ENCODE data around the gene SHLD1. TPM values are rescaled to one million over a fixed set of nuclear protein-coding genes. Genes with fewer than 3 reads are reported as not detected.

The SHLD1 gene
- total and polyA plus RNA-seq, 4 donors = 6.2 to 9.0 (median 8.6) TPM

GRCh38 chr20:5827098-5827853 is 77.1 kb downstream of the SHLD1 start:
- 93% methylated on average over 11 of the region's 15 CpGs for WGBS (ENCODE audit: insufficient coverage)
- Histone ChIP-seq H3K27me3 (ENCODE audit: control insufficient read depth, insufficient read depth, low read length) (no peaks in the 10 kb centered on the region), H3K36me3 (ENCODE audit: control insufficient read depth, insufficient read depth, low read length) (peaks cover 6% of the 10 kb centered on the region), H3K9me3 (ENCODE audit: control insufficient read depth, insufficient read depth, low read length) (no peaks in the 10 kb centered on the region), H3K4me3 (ENCODE audit: low read depth, low read length) (no peak overlapping the region), H3K27ac (ENCODE audit: low read depth, low read length) (no peak overlapping the region), H3K4me1 (ENCODE audit: control insufficient read depth, insufficient read depth, low read length) (peaks cover 3% of the 10 kb centered on the region)
- DNase-seq (ENCODE audit: low read depth in 4 of 6, low spot score in 6 of 6) = no peak

GRCh38 chr20:5827861-5828260 is 77.7 kb downstream of the SHLD1 start:
- Histone ChIP-seq H3K36me3 (ENCODE audit: control insufficient read depth, insufficient read depth, low read length) (peaks cover 6% of the 10 kb centered on the region), H3K27ac (ENCODE audit: low read depth, low read length) (no peak overlapping the region)
- WGBS (ENCODE audit: insufficient coverage) = no CpG with 5 or more reads among the region's 1 CpG

GRCh38 chr20:5829241-5829809 is 79.1 kb downstream of the SHLD1 start:
- H3K27me3 ChIP-seq (ENCODE audit: control insufficient read depth, insufficient read depth, low read length) = no peaks in the 10 kb centered on the region
- H3K9me3 ChIP-seq (ENCODE audit: control insufficient read depth, insufficient read depth, low read length) = no peaks in the 10 kb centered on the region
- peaks cover 6% of the 10 kb centered on the region for H3K36me3 ChIP-seq (ENCODE audit: control insufficient read depth, insufficient read depth, low read length)
- H3K4me1 ChIP-seq (ENCODE audit: control insufficient read depth, insufficient read depth, low read length) = peaks cover 3% of the 10 kb centered on the region
- H3K27ac ChIP-seq (ENCODE audit: low read depth, low read length) = no peak overlapping the region
- H3K4me3 ChIP-seq (ENCODE audit: low read depth, low read length) = no peak overlapping the region
- DNase-seq (ENCODE audit: low read depth in 4 of 6, low spot score in 6 of 6) = no peak
- WGBS (ENCODE audit: insufficient coverage) = no CpG with 5 or more reads among the region's 3 CpGs

More at GRCh38 chr20:5827861-5828260, 77.7 kb downstream of the SHLD1 start:
- Histone ChIP-seq H3K4me1 (ENCODE audit: control insufficient read depth, insufficient read depth, low read length) (peaks cover 3% of the 10 kb centered on the region), H3K9me3 (ENCODE audit: control insufficient read depth, insufficient read depth, low read length) (no peaks in the 10 kb centered on the region), H3K4me3 (ENCODE audit: low read depth, low read length) (no peak overlapping the region), H3K27me3 (ENCODE audit: control insufficient read depth, insufficient read depth, low read length) (no peaks in the 10 kb centered on the region)
- DNase-seq (ENCODE audit: low read depth in 4 of 6, low spot score in 6 of 6) = no peak

- no peaks in the 10 kb centered on the region for H3K9me3 ChIP-seq (ENCODE audit: control insufficient read depth, insufficient read depth, low read length)
- no peaks in the 10 kb centered on the region for H3K27me3 ChIP-seq (ENCODE audit: control insufficient read depth, insufficient read depth, low read length)
- H3K4me1 ChIP-seq (ENCODE audit: control insufficient read depth, insufficient read depth, low read length) = peaks cover 8% of the 10 kb centered on the region
- no peak overlapping the region for H3K4me3 ChIP-seq (ENCODE audit: low read depth, low read length)
- H3K36me3 ChIP-seq (ENCODE audit: control insufficient read depth, insufficient read depth, low read length) = peaks cover 6% of the 10 kb centered on the region
- 84% methylated on average over 9 of the region's 12 CpGs for WGBS (ENCODE audit: insufficient coverage)
- no peak overlapping the region for H3K27ac ChIP-seq (ENCODE audit: low read depth, low read length)
- no peak for DNase-seq (ENCODE audit: low read depth in 4 of 6, low spot score in 6 of 6)
Measured at GRCh38 chr20:5831539-5832237, 81.5 kb downstream of the SHLD1 start.

- no peak overlapping the region for H3K27ac ChIP-seq (ENCODE audit: low read depth, low read length)
- WGBS (ENCODE audit: insufficient coverage) = 87% methylated on average over 3 of the region's 6 CpGs
- H3K36me3 ChIP-seq (ENCODE audit: control insufficient read depth, insufficient read depth, low read length) = no peaks in the 10 kb centered on the region
Measured at GRCh38 chr20:5833309-5833941, 83.2 kb downstream of the SHLD1 start.

GRCh38 chr20:5834436-5835005 is 84.3 kb downstream of the SHLD1 start:
- DNase-seq (ENCODE audit: low read depth in 4 of 6, low spot score in 6 of 6) = no peak
- H3K4me1 ChIP-seq (ENCODE audit: control insufficient read depth, insufficient read depth, low read length) = peaks cover 6% of the 10 kb centered on the region
- no peaks in the 10 kb centered on the region for H3K27me3 ChIP-seq (ENCODE audit: control insufficient read depth, insufficient read depth, low read length)
- no peak overlapping the region for H3K27ac ChIP-seq (ENCODE audit: low read depth, low read length)
- H3K4me3 ChIP-seq (ENCODE audit: low read depth, low read length) = no peak overlapping the region
- no peaks in the 10 kb centered on the region for H3K9me3 ChIP-seq (ENCODE audit: control insufficient read depth, insufficient read depth, low read length)
- no peaks in the 10 kb centered on the region for H3K36me3 ChIP-seq (ENCODE audit: control insufficient read depth, insufficient read depth, low read length)

More at GRCh38 chr20:5833309-5833941, 83.2 kb downstream of the SHLD1 start:
- Histone ChIP-seq H3K4me1 (ENCODE audit: control insufficient read depth, insufficient read depth, low read length) (peaks cover 6% of the 10 kb centered on the region), H3K9me3 (ENCODE audit: control insufficient read depth, insufficient read depth, low read length) (no peaks in the 10 kb centered on the region), H3K27me3 (ENCODE audit: control insufficient read depth, insufficient read depth, low read length) (no peaks in the 10 kb centered on the region), H3K4me3 (ENCODE audit: low read depth, low read length) (no peak overlapping the region)
- DNase-seq (ENCODE audit: low read depth in 4 of 6, low spot score in 6 of 6) = no peak

GRCh38 chr20:5835321-5835821 is 85.2 kb downstream of the SHLD1 start:
- H3K9me3 ChIP-seq (ENCODE audit: control insufficient read depth, insufficient read depth, low read length) = no peaks in the 10 kb centered on the region
- H3K4me1 ChIP-seq (ENCODE audit: control insufficient read depth, insufficient read depth, low read length) = peaks cover 6% of the 10 kb centered on the region
- H3K36me3 ChIP-seq (ENCODE audit: control insufficient read depth, insufficient read depth, low read length) = no peaks in the 10 kb centered on the region
- WGBS (ENCODE audit: insufficient coverage) = 57% methylated on average over 2 of the region's 2 CpGs
- peak in 1 of 6 donors; percentile 51 for DNase-seq (ENCODE audit: low read depth in 4 of 6, low spot score in 6 of 6)
- no peak overlapping the region for H3K4me3 ChIP-seq (ENCODE audit: low read depth, low read length)
- no peaks in the 10 kb centered on the region for H3K27me3 ChIP-seq (ENCODE audit: control insufficient read depth, insufficient read depth, low read length)
- no peak overlapping the region for H3K27ac ChIP-seq (ENCODE audit: low read depth, low read length)

GRCh38 chr20:5835871-5836270 is 85.7 kb downstream of the SHLD1 start:
- H3K27me3 ChIP-seq (ENCODE audit: control insufficient read depth, insufficient read depth, low read length) = no peaks in the 10 kb centered on the region
- no peaks in the 10 kb centered on the region for H3K36me3 ChIP-seq (ENCODE audit: control insufficient read depth, insufficient read depth, low read length)
- peaks cover 6% of the 10 kb centered on the region for H3K4me1 ChIP-seq (ENCODE audit: control insufficient read depth, insufficient read depth, low read length)
- peak in 2 of 6 donors; percentile 80 to 85 for DNase-seq (ENCODE audit: low read depth in 4 of 6, low spot score in 6 of 6)
- no peak overlapping the region for H3K4me3 ChIP-seq (ENCODE audit: low read depth, low read length)
- H3K27ac ChIP-seq (ENCODE audit: low read depth, low read length) = no peak overlapping the region
- no CpG with 5 or more reads among the region's 4 CpGs for WGBS (ENCODE audit: insufficient coverage)
- H3K9me3 ChIP-seq (ENCODE audit: control insufficient read depth, insufficient read depth, low read length) = no peaks in the 10 kb centered on the region

- Histone ChIP-seq H3K36me3 (ENCODE audit: control insufficient read depth, insufficient read depth, low read length) (no peaks in the 10 kb centered on the region), H3K4me1 (ENCODE audit: control insufficient read depth, insufficient read depth, low read length) (peaks cover 6% of the 10 kb centered on the region), H3K27ac (ENCODE audit: low read depth, low read length) (no peak overlapping the region), H3K9me3 (ENCODE audit: control insufficient read depth, insufficient read depth, low read length) (no peaks in the 10 kb centered on the region), H3K4me3 (ENCODE audit: low read depth, low read length) (no peak overlapping the region), H3K27me3 (ENCODE audit: control insufficient read depth, insufficient read depth, low read length) (no peaks in the 10 kb centered on the region)
- 88% methylated on average over 4 of the region's 4 CpGs for WGBS (ENCODE audit: insufficient coverage)
- DNase-seq (ENCODE audit: low read depth in 4 of 6, low spot score in 6 of 6) = no peak
Measured at GRCh38 chr20:5836569-5836968, 86.4 kb downstream of the SHLD1 start.
